GM21825 (cell line): ENCODE data around the gene ETV7.

ENCODE experiments used
- ATAC-seq: cut with Tn5 transposase; IDR thresholded peaks from one replicate; pipeline ENCODE4 v1.9.1; 2021; ENCODE audit warnings: mild to moderate bottlenecking, moderate library complexity; ENCODE audit not compliant: unreplicated experiment

The ETV7 gene

DNA sequence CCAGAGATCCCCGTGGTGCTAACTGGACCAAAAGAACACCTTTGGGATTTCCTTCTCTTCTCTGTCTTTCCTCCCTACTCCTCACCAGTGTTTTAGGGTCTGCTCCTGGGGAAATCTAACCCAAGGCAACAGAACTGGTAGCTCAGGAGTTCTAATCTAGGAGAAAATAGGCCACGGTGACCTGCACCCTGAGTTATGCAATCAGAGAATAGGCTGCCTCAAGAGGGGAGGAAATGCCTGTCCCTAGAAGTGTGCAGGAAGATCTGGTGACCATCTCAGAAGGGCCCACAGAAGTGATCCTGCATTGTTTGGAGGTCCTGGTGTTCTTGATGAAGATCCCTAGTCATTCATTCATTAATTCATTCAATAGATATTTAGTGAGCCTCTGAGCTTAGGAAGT, 3.4 kb downstream of the ETV7 start:
- no peak for ATAC-seq

DNA sequence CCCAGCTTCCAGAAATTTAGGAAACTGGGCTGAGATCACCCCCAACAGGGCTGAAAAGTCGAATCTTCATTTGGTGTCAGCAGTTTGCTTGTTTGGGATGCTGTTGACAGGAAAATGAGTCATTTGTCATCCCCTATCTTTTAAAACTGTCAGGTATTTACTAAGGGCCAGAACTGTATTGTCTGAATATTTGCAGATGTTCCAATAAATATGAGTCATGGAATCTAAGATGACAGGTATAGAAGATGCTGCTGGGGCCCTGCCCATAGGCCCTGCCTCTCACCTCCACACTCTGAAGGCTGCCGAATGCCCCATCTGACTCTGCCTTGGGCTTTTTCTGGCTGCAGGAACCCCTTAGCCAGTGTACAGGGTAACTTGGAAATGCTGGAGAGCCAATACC, 3.9 kb downstream of the ETV7 start:
- no peak for ATAC-seq

DNA sequence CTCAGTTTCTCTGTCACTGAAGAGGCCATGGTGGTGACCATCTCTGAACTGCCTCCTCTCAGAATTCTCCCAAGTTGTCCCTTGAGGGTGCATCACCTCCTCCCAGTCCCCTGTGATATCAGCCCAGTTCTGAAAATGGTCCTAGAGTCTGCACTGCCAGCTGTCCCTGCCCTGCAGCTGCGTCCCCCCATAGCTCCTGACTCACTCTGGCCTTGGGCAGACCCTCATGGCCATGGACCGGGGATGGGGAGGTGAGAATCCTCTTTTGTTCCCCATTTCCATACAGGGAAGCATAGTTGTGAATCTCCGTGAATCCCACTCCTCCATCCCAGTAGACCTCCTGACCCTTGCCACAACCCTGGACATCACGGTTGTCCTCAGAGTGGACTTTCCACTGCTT, 4.5 kb downstream of the ETV7 start:
- no peak for ATAC-seq

DNA sequence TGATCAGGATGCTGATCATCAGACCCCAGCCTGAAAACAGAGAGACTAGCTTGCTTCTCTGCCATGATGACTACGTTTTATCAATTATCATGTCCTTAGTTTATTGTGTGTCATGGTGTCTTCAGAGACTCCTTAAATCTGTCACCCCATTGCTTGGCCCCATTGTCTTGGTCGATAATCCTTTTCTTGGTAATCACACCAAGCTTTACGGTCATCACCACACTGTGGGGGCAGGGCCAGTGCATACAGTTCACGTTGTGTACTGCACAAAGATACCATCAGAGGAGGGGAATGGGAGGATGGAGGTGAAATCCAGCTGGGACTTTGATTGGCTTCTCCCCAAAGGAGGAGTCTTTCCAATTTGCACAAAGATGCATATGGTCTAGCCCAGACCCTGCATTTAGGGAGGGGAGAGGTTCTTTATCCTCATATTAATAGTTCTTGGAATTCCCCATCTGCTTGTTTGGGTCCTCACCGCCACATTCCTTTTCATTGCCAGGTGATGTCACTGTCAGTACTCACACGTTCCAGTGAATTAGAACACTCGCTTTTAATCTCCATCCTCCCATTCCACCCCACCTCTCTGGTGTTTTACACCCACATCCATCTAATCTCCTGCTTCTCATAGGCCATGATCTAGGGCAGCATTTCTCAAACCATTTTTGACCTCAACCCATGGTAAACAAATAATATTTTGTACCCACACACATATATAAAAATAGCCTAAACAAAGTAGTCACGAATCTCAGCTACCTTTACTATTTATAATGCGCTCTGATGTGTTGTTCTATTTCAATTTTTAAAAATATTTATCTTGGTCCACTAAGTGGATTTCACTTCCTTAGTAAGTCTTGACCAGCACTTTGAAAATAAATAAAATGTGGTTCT, 5.7 kb downstream of the ETV7 start:
- ATAC-seq = no peak

DNA sequence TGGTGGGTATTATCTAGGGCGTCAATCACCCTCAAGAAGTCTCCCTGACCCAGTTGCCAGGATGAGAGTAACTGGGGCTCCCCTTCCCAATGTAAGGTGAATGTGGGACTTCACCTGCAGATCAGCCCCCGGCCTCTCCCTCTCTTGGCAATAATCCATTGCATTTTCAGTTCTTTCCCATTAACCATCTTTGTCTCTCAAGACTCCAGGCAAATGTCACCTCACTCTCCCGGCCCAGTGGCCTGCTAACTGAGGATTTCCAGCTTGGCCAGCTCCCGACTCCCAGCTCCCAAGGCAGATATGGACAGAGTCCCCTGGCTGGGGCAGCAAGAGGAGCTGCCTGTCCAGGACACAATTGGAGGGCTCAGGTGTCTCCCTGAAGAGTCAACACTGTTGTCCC, 7.3 kb downstream of the ETV7 start:
- ATAC-seq = no peak

DNA sequence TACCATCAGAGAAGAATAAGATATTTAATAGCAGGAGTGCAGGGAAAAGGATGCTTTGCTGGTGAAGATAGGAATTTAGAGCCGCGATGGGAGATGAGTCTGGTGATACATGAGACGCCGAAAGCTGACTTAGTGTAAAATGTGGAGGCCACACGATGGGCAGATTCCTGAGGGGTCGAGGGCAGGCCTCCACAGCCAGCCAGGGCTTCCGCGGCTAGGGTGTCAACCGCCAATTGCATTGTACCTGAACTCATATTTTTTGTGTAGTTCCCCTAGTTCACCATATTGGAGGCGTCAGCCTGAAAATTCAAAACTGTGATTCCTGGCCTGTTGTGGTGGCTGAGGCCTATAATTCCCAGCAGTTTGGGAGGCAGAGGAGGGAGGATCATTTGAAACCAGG, 8.5 kb downstream of the ETV7 start:
- no peak for ATAC-seq

DNA sequence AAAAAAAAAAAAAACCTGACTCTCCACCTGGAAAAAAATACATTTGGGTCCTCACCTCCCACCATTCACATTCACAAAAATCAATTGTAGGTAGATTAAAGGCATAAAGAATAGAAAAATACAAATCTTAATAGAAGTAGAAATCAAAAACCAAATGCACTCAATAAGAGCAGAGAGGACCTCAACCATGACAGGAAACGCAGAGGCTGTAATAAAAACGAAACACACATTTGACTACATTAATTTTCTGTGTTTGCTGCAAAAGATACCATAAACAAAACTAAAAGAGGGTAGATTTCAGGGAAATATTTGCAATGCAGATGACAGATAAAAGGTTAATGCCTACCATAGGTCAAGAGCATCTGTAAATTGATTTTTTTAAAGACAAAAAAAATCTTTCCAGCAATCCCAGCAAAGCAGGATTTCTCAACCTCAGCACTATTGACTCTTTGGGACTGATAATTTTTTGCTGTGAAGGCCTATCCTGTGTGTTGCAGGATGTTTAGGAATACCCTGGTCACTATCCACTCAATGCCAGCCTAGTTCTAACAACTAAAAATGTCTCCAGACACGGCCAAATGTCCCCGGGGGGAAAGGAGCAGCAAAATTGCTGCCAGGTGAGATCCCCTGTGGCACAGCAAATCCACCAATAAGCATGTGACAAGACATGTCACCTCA, 9.1 kb downstream of the ETV7 start:
- no peak for ATAC-seq

DNA sequence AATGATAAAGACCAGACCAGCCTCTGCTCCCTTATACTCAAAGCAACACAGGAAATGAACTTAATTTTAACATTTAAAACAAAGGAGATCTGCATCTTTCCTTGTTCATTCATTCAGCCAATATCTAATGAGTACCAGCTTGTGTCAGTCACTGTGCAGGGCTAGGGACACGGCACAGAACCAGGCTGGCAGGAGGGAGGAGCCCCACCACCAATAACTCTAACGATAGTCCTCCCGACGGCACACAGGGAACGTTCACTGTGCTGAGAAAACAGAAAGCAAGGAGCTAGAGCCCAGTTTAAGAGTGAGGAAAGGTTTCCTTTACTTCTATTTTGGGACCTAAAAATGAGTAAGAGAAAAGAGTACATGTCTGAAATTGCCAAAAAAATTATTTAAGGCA, 9.9 kb downstream of the ETV7 start:
- no peak for ATAC-seq

DNA sequence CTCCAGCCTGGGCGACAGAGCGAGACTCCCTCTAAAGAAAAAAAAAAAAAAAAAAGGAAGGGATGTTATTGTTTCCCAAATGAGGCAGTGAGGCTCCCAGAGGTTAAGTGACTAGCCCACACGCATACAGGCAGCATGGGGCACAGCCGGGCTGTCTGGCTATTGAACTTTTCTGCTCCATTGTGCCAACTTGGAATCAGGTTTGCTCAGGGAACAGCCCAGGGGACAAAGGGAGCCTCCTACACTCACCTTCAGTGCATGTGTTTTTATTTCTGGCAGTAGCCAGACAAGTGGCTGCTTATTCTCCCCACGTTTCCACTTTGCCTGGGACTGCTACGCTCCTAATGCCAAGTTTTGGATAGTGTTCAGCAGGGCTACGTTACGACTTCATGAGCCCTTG, 10.7 kb downstream of the ETV7 start:
- no peak for ATAC-seq

DNA sequence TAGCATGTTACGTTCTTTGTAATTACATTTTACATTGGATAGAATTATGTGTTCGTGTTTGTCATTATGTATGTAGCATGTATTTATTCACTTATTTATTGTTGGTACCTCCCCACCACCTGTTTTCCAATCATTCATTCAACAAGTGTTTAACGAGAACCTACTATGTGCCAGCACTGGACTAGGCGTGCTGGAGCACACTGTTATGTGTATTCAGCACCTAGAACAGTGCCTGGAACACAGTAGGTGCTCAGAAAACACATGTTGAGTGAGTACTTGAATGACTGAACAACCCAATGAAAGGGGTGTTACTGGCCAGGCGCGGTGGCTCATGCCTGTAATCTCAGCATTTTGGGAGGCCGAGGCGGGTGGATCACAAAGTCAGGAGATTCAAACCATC, 11.3 kb downstream of the ETV7 start:
- no peak for ATAC-seq

DNA sequence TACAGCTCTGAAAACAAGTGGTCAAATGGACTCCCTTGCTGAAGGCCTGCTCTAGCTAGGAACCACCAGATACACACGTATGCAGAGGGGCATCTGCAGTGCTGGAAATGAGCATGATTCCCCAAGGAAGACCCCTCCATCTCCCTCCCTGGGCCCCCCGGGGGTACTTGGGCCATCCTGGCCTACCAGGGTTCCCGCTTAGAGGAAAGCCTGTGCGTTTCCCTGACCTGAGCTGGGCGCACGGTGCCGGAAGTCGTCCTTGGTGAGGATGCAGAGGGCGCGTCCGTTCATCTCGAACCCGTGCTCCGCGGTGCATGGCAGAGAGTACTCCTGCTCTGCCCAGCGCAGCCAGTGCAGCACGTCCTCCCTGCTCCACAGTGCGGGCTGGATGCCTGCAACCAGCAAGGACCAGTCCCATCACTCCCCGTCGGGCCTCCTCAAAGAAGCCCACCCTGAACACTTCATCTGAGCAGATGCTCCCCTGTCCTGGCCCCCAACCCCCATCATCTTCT, 11.8 kb downstream of the ETV7 start:
- no peak for ATAC-seq

DNA sequence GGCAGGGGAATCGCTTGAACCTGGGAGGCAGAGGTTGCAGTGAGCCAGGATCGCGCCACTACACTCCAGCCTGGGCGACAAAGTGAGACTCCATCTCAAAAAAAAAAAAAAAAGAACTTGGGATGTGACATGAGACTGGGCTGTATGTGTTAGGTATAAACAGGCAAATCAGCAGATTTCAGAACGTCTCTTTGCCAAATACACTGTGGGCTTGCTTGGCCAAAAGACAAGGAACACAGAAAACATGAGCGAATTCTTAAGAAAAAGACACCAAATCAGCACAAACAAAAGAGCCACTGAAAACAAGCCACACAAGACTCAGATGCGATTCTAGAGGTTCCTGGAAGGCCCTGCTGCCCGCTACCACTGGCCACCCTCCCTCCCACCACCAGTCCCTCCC, 12.5 kb downstream of the ETV7 start:
- ATAC-seq = no peak

DNA sequence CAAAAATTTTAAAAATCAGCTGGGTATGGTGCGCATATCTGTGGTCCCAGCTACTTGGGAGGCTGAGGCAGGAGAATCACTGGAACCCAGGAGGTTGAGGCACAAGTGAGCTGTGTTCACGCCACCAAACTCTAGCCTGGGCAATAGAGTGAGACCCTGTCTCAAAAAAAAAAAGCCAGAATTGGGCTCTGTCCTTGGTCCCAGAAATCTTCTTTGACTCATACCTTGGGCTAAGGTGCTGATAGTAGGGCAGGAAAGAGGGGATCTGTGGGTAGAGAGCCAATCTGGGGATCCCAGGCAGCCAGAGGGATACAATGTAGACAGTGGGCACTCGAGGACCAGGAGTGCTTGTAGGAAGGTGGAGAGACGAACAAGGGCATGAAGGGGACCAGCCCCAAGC, 13.3 kb downstream of the ETV7 start:
- no peak for ATAC-seq

DNA sequence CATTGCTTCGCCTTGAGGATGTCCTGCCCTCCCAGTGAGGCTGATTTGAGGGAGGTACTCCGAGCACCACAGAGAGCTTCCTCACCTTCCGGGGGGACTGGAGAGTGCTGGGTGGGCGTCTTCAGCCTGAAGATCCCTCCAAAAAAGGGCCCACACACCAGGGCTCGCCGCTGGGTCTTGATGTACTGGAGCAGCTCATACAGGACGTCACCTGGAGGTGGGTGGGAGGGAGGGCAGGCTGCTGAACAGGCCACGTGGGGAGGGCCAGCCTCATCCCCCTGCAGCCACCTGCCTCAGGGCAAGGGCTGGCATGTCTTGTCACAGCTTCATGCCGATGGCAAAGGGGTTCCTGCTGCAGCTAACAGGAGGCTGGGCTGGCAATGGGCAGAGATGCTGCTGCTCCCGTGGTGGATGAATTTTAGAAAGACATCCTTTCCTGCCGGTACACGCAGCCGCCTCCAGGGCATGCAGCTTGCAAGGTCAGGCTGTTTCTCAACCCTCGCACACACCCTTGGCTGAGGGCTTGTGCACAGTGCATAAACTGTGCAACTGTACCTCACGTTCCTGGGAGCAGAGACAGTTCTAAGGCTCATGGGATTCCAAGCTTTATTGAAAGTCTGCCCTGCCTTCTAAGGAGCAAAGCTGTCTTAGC, 14.0 kb downstream of the ETV7 start:
- ATAC-seq = no peak

DNA sequence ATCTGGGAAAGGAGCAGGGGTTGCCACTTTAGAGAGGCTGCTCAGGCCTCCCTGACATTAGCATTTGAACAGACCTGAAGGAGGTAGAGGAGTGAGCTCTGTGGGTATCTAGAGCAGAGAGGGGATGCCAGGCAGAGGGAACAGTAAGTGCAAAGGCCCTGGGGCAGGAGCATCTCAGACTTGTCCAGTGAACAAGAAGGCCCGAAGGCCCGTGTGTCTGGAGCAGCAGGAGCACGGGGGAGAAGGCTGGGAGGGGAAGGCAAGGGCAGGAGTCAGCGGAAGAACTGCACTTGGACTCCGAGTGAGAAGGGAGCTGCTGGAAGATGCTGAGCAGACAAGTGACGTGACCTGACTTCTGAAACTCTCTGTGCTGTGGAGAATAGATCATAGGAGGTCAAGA, 15.4 kb downstream of the ETV7 start:
- ATAC-seq = no peak

DNA sequence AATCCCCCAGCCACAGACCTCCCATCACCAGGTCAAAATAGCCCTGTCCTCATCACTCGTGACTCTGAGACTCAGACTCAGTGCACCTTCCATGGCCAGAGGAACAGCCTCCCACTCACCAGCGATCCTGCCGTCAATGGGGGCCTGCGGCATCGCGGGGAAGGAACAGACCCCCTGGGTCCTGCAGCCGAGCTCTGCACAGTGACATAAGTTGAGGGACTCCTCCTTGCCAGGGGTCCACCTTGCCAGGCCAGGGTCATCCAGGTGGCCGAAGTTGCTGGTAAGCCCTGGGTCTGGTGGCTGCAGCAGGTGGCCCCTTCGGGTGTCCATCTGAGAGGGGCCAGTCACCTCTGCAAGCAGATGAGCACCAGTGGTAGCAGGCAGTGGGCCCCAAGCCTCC, 16.3 kb downstream of the ETV7 start:
- no peak for ATAC-seq

DNA sequence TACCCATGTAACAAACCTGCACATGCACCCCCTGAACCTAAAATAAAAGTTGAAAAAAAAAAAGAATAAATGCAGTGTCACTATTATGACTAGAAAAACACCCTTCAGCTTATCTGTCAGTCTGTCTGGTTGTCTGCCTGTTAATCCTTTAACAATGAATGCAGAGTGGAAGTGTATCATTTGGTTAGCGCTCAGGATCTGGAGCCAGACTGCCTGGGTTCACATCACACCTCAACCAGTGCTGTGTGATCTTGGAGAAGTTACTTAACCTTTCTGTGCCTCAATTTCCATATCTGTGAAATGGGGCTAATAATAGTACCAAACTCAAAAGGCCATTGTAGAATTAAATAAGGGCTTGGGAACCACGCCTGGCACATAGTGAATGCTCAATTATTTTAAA, 16.8 kb downstream of the ETV7 start:
- ATAC-seq = no peak

DNA sequence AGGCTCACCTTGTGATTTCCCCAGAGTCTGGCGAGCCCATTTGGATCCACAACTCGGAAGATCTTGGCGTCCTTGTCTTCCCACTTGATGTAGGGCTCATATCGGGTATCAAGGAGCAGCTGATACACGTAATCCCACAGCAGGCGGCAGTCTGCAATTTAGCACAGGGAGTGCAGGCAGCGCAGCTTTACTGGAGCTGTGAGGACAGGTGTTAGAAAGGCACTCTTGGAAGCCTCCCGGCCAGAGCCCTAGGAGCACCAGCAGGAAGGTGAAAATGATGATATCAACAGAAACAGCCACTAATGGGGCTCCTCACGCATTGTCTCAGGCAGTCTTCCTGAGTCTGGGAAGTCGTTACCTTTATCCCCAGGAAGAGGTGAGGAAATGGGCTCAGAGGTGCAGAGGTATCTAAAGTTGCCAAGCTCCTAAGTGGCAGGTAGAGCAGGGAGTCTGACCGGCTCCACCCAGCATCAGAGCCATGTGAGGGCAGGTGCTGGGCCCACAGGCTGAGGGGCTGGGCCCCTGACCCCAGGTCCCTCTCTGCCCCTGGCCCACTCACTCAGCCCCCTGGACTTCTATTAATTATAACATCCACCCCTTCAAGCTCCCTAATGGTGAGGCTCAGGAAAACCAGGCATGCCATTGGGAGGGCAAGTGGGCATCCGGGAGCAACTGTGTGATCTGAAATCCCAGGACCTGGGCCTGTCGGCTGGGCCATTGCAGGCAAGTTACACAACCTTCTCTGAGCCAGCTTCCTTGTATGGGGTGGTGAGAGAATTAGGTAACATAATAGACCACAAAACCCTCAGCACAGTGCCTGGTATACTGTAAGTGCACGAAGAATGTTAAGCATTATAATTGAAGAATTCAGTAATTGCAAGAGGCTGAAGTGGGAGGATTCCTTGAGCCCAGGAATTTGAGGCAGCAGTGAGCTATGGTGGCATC, 18.3 kb downstream of the ETV7 start:
- ATAC-seq = no peak

DNA sequence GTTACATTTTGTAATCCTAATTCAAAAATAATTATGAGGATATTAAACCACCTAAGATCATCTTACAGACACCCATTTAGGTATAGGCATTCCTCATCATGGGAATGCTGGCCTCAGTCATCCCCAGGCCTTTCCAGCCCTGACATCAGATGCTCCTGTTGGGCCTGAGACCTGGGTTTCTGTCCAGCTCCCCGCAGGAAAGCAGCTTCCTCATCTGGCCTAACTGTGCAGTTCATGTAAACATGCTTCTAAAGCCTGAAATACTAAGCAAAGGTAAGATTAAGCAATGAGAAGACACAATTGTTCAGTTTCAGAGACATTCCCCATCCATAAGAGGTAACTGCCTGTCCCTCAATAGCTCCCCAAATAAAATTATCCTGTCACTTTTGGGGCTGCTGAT, 19.0 kb downstream of the ETV7 start:
- ATAC-seq = no peak

DNA sequence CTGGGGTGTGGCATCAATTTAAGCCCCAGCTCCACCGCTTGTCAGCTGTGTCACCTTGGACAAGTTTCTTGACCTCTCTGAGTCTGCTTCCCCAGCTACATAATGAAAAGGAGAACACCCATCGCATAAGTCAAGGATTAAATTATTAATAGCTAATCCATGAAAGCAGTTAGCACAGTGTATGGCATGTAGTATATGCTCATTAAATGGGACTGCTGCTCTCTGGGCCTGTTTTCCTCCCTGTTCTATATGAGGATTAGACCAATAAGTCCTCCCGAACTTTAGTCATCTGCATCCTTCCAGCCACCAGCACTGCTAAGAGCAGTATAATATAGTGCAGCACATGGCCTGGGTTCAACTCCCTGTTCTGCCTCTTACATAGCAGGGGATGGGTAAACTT, 19.7 kb downstream of the ETV7 start:
- ATAC-seq = no peak
